Prostate gland (tissue), 2 donors: ENCODE results near the gene PMPCB. TPM values are rescaled to one million over a fixed set of nuclear protein-coding genes. Genes with fewer than 3 reads are reported as not detected.

ENCODE experiments used
- DNase-seq: peaks from one replicate; pipeline ENCODE4 v3.0.0-alpha.2; 2019; ENCODE audit warnings: low spot score
- H3K27ac ChIP-seq, 2 donors: fragments of 200-600 bp; sonication (generic); 2 replicates each; pipeline ENCODE4 v1.5.1; 2017 to 2019
- H3K27me3 ChIP-seq: fragments of 200-600 bp; sonication (generic); replicated peaks from 2 replicates; pipeline ENCODE4 v1.5.1; 2019; ENCODE audit not compliant: insufficient read depth
- H3K36me3 ChIP-seq, 2 donors: fragments of 200-600 bp; sonication (generic); 1 replicate in 1 of 2; 2 replicates in 1 of 2; pipeline versions ENCODE4 v1.5.1 to v1.8.1; 2017 to 2019
- H3K4me1 ChIP-seq: fragments of 200-600 bp; sonication (generic); replicated peaks from 2 replicates; pipeline ENCODE4 v1.5.1; 2019
- H3K4me3 ChIP-seq, 2 donors: fragments of 200-600 bp; sonication (generic); 2 replicates each; pipeline ENCODE4 v1.5.1; 2017 to 2019
- H3K9me3 ChIP-seq: fragments of 200-600 bp; sonication (generic); 2 replicates; pipeline ENCODE4 v1.5.1; 2017
- POLR2A ChIP-seq: fragments of 450-650 bp; IDR thresholded peaks from one replicate; pipeline ENCODE4 v1.6.1; 2016; ENCODE audit warnings: antibody characterized with exemption, mild to moderate bottlenecking
- POLR2AphosphoS5 ChIP-seq: sonication (generic); formaldehyde crosslinking; IDR thresholded peaks from one replicate; pipeline ENCODE4 v1.6.1; 2017; ENCODE audit warnings: antibody characterized with exemption
- WGBS: methylation state at CpG from one replicate; pipeline ENCODE4 v1.1.5; 2018; 5-methylcytosine and 5-hydroxymethylcytosine counted together
- intact Hi-C: fragments of 100-400 bp; cut with DNase I; formaldehyde crosslinking; loops from one replicate; pipeline ENCODE4 v1.14.2; 2022
- small RNA-seq, 2 donors: library from RNA; depleted of rRNA; stranded (forward); fragments of <200 nt; gene quantifications; one replicate each; pipeline ENCODE3, GENCODE V24; 2016
- total RNA-seq, 2 donors: library from RNA; depleted of rRNA; stranded (reverse); fragments of >200 nt; gene quantifications; one replicate each; pipeline ENCODE4 v1.1.0, GENCODE V29; 2016
- TF ChIP-seq, protein P1 (sequence below), 4 experiments: fragments of 200-600 bp in 2 of 4; fragments of 450-650 bp in 2 of 4; sonication (generic) in 2 of 4; IDR thresholded peaks; 1 replicate in 3 of 4; 2 replicates in 1 of 4; pipeline ENCODE4 v1.5.1; 2016 to 2019; ENCODE audit warnings: antibody characterized with exemption in 4 of 4, mild to moderate bottlenecking in 2 of 4, moderate library complexity in 2 of 4

PMPCB gene
- total RNA-seq, 2 donors from 2014 or later, result 42.4 to 57.0 TPM

DNA sequence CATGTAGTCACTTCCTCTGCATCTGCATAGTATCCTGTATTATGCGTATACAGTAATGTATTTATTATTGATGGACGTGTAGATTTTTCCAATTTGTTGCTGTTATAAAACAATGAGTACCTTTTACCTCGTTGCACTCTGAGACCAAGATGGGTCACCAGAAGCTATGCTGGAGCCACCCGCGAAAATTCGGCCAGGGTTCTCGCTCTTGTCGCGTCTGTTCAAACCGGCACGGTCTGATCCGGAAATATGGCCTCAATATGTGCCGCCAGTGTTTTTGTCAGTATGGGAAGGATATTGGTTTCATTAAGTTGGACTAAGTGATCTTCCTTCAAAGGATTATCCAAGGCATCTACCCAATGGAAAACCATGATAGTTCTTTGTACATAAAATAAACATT, 51.2 kb downstream of the PMPCB start:
- 7% methylated on average over 13 of the region's 13 CpGs for WGBS
- TF ChIP-seq POLR2A, result no peak
- no peak for TF ChIP-seq POLR2AphosphoS5
- TF ChIP-seq, protein P1, sequence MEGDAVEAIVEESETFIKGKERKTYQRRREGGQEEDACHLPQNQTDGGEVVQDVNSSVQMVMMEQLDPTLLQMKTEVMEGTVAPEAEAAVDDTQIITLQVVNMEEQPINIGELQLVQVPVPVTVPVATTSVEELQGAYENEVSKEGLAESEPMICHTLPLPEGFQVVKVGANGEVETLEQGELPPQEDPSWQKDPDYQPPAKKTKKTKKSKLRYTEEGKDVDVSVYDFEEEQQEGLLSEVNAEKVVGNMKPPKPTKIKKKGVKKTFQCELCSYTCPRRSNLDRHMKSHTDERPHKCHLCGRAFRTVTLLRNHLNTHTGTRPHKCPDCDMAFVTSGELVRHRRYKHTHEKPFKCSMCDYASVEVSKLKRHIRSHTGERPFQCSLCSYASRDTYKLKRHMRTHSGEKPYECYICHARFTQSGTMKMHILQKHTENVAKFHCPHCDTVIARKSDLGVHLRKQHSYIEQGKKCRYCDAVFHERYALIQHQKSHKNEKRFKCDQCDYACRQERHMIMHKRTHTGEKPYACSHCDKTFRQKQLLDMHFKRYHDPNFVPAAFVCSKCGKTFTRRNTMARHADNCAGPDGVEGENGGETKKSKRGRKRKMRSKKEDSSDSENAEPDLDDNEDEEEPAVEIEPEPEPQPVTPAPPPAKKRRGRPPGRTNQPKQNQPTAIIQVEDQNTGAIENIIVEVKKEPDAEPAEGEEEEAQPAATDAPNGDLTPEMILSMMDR (IDR thresholded peaks at IDR 0.05), result no peak
- intact Hi-C loops, result no loop called here
- peak overlapping the region; percentile 72 to 76 for H3K4me3 ChIP-seq
- no peaks in the 10 kb centered on the region for H3K36me3 ChIP-seq
- H3K27me3 ChIP-seq, result no peaks in the 10 kb centered on the region
- no peak for DNase-seq
- H3K4me1 ChIP-seq, result peaks cover 4% of the 10 kb centered on the region
- no peaks in the 10 kb centered on the region for H3K9me3 ChIP-seq
- H3K27ac ChIP-seq, result no peak overlapping the region

DNA sequence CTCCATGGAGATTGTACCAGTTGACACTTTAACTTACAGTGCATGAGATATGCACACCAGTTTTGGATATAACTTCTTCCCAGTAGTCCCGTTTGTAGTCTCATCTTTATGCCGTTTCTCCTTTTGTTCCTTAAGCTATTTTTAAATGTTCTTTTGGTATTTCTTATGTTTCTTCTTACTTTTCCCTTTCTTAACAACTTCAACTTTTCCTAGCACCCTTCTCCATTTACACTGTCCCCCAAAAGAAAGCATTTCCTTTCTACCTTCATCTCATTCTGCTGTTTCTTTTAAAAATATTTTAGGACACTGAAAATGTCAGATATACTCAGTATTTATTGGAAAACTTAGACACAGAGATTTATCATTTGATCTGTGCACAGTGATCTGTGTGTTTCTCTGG, 51.7 kb downstream of the PMPCB start:
- TF ChIP-seq POLR2AphosphoS5 (no peak), POLR2A (no peak)
- TF ChIP-seq, protein P1 (IDR thresholded peaks at IDR 0.05), result no peak
- no peaks in the 10 kb centered on the region for H3K36me3 ChIP-seq
- no peak overlapping the region for H3K27ac ChIP-seq
- DNase-seq, result no peak
- 40% methylated on average over 2 of the region's 2 CpGs for WGBS
- H3K4me1 ChIP-seq, result peaks cover 4% of the 10 kb centered on the region
- peak overlapping the region; percentile 72 to 76 for H3K4me3 ChIP-seq
- intact Hi-C loops, result no loop called here
- no peaks in the 10 kb centered on the region for H3K9me3 ChIP-seq
- no peaks in the 10 kb centered on the region for H3K27me3 ChIP-seq

DNA sequence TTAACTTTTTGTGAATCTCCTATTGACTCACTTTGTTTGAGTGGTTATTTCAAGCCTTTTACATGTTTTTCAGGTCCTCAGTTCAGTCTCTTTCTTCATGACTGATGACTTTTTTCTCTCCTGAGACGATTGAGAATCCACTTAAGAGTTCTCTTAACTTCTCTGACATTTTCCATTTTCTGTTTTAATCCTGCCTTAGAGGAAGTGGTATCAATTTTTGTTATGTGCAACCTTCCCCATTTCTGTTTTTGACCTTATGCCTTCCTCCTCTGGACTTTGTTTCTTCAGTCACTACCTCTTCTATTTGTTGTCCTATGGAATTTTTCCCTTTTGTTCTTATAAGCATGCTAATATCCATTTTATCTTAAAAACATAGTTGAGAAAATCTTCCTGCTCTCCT, 52.6 kb downstream of the PMPCB start:
- Histone ChIP-seq H3K9me3 (no peaks in the 10 kb centered on the region), H3K4me3 (no peak overlapping the region), H3K36me3 (no peaks in the 10 kb centered on the region), H3K27me3 (no peaks in the 10 kb centered on the region), H3K27ac (no peak overlapping the region), H3K4me1 (peaks cover 4% of the 10 kb centered on the region)
- intact Hi-C loops, result no loop called here
- WGBS, result 54% methylated on average over 1 of the region's 1 CpG
- TF ChIP-seq POLR2A (no peak), POLR2AphosphoS5 (no peak)
- TF ChIP-seq, protein P1 (IDR thresholded peaks at IDR 0.05), result no peak
- DNase-seq, result no peak

Small RNAs within 50 kb of the gene (small RNA-seq; reads per million reads assigned to genes)
- 0 reads per million in 2 donors for gene RPS29P16

Other genes starting within 250 kb of the PMPCB start
- gene FBXL13, start 222.6 kb upstream of the PMPCB start, total RNA-seq, result 1 to 10 TPM; 2.6 to 5.4 TPM
- gene ARMC10, start 222.3 kb upstream of the PMPCB start, total RNA-seq, result 10 to 100 TPM; 50.6 to 59.6 TPM
- 10 to 100 TPM; 18.1 to 24.4 TPM for gene NAPEPLD, start 148.3 kb upstream of the PMPCB start, total RNA-seq
- 10 to 100 TPM; 12.3 to 17.5 TPM for gene DNAJC2, start 47.3 kb downstream of the PMPCB start, total RNA-seq
- 100 to 1,000 TPM in 1 of 2 donors, 10 to 100 TPM in 1; 62.0 to 102 TPM for gene PSMC2, start 50.2 kb downstream of the PMPCB start, total RNA-seq
- 1 to 10 TPM; 1.5 to 3.9 TPM for gene SLC26A5, start 148.8 kb downstream of the PMPCB start, total RNA-seq